Testis (tissue), 2 donors: ENCODE data around the gene ANKS4B.

Source experiments
- POLR2A ChIP-seq: fragments of 450-650 bp; IDR thresholded peaks from one replicate; pipeline ENCODE4 v1.6.1; 2017; ENCODE audit warnings: antibody characterized with exemption, mild to moderate bottlenecking, moderate library complexity
- TF ChIP-seq, protein P1 (sequence below), 3 experiments: fragments of 450-650 bp in 2 of 3; fragments of 200-600 bp in 1 of 3; sonication (generic) in 1 of 3; IDR thresholded peaks; one replicate each; pipeline ENCODE4 v1.5.1; 2016 to 2019; ENCODE audit warnings: antibody characterized with exemption in 3 of 3, mild to moderate bottlenecking in 2 of 3, moderate library complexity in 1 of 3

DNA sequence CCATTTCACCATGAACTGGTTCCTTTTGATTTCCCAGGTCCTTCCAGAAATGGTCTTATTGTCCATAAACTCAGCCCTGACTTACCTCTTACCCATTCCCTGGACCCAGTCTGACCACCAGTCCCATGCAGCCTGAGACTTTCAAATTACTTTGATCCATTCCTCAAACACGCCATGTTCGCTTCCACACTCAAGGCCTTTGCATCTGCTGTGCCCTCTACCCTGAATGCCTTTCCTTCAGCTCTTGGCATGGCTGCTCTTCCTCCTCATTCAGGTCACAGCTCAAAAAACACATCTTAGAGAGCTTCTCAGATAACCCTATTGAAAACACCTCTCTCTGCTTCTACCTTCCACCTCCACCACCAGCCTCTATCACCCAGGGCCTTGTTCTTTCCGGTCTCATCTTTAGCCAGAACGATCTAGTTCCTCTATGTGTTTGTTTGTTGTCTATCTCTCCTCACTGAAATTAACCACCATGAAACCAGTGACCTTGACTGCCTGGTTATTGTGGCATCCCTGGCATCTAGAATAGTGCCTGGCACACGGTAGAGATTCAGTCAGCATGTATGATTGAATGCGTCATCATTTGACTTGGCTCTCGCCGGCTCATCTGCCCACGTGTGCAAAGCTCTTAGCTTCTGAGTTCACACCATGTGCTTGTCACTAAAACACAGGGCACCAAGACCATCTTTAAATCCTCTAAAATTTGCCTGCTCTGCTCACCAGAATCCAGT is 31.8 kb downstream of the ANKS4B start:
- TF ChIP-seq POLR2A = no peak
- TF ChIP-seq, protein P1, sequence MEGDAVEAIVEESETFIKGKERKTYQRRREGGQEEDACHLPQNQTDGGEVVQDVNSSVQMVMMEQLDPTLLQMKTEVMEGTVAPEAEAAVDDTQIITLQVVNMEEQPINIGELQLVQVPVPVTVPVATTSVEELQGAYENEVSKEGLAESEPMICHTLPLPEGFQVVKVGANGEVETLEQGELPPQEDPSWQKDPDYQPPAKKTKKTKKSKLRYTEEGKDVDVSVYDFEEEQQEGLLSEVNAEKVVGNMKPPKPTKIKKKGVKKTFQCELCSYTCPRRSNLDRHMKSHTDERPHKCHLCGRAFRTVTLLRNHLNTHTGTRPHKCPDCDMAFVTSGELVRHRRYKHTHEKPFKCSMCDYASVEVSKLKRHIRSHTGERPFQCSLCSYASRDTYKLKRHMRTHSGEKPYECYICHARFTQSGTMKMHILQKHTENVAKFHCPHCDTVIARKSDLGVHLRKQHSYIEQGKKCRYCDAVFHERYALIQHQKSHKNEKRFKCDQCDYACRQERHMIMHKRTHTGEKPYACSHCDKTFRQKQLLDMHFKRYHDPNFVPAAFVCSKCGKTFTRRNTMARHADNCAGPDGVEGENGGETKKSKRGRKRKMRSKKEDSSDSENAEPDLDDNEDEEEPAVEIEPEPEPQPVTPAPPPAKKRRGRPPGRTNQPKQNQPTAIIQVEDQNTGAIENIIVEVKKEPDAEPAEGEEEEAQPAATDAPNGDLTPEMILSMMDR (IDR thresholded peaks at IDR 0.05) = no peak
